GM18519 (cell line): ENCODE results near the gene REX1BD.
"Not testable (repeated sequence)": the region's sequence is repeated elsewhere in the genome, so short reads cannot be mapped to it uniquely, and the experiment has no call there.

Experiments
- ATAC-seq: cut with Tn5 transposase; IDR thresholded peaks from one replicate; pipeline ENCODE4 v1.9.1; 2021; ENCODE audit warnings: mild to moderate bottlenecking, moderate library complexity; ENCODE audit not compliant: unreplicated experiment, low FRiP score

REX1BD gene

DNA sequence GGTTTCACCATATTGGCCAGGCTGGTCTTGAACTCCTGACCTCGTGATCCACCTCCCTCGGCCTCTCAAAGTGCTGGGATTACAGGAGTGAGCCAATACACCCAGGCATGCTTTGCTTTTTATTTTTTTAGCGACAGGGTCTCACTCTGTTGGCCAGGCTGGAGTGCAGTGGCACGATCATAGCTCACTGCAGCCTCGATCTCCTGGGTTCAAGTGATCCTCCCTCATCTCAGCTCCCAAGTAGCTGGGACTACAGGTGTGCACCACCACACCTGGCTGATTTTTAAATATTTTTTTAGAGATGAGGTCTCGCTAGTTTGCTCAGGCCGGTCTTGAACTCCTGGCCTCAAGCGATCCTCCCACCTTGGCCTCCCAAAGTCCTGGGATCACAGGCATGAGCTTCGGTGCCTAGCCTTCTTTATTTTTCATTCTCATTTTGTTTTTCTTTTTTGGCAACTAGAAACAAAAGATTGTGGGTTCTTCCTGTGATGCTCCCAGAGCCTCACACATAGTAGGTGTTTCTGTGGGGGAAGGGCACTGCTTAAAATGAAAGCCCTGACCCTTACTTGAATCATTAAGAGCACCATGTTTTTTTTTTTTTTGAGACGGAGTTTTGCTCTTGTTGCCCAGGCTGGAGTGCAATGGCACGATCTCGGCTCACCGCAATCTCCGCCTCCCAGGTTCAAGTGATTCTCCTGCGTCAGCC, 12.2 kb downstream of the REX1BD start:
- not testable (repeated sequence) for ATAC-seq

DNA sequence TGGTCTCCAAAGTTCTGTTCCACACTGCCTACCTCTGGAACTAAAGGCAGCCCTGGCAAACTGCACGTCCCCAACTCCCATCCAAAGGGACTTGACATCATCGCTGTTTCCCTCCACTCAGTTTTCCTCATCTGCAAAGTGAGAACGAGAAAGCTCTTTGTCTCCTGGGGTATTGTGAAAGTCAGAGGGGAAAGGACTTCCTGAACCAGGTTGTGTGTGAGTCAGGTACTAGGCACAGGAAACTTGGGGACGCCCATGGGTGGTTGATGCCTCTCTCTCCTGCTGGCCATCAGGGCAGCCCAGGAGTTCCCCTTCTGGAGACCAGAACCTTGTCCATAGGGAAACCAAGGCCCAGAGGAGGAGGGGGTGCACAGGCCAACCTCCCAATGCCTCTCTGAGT, 13.3 kb downstream of the REX1BD start:
- ATAC-seq = no peak

GRCh38 chr19:18603255-18603957, 14.8 kb downstream of the REX1BD start:
- no peak for ATAC-seq

- no peak for ATAC-seq
Measured at GRCh38 chr19:18603958-18604819, 15.6 kb downstream of the REX1BD start.

GRCh38 chr19:18604820-18605159, 16.2 kb downstream of the REX1BD start:
- no peak for ATAC-seq

GRCh38 chr19:18605196-18605545, 16.6 kb downstream of the REX1BD start:
- no peak for ATAC-seq

- no peak for ATAC-seq
Measured at GRCh38 chr19:18605546-18606280, 17.1 kb downstream of the REX1BD start.

DNA sequence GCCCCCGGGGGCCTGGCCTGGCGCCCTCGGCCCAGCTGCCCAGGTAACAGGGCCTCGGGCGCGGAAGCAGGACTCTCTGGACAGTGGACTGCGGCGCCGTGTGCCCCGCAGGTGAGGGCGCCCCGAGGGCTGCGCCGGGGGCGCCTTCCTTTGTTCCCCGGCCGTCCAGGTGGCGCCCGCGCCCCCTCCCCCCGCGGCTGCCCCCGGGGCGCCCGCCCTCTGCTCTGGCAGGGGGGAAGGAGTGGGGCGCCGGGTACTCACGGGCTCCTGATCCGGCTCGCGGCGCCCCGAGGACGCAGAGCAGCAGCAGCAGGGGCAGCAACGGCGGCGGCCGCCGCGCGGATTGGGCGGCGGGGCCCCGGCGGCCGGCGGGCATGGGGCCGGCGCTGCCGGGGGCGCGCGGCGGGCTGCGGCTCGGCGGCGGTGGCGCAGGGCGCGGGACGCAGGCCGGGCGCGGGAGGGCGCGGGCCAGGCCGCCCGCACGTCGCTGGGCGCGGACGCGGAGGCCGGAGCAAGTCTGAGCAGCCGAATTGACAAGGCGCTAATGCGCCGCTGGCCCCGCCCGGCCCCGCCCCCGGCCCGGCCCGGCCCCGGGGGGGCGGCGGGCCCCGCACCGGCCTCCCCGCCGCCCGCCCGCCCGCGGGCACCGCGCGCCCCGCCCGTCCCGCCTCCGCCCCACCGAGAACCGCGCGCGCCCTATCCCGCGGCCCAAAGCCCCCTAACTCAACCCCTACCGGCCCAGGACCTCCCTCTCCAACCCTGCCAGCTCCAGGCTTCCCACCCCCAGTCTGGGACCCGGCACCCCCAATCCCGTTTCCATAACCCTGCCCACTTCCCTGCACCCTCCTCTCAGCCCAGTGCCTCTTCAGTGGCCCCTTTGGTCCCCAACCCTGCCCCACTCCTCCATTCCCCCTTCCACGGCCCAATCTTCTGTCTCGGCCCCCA, 18.0 kb downstream of the REX1BD start, which contains the start of gene CRLF1:
Gene CRLF1 (minus strand): TSS at position 519 of the 945 bp plus-strand sequence. CDS start 143 bp downstream, at position 376.
- ATAC-seq = no peak

DNA sequence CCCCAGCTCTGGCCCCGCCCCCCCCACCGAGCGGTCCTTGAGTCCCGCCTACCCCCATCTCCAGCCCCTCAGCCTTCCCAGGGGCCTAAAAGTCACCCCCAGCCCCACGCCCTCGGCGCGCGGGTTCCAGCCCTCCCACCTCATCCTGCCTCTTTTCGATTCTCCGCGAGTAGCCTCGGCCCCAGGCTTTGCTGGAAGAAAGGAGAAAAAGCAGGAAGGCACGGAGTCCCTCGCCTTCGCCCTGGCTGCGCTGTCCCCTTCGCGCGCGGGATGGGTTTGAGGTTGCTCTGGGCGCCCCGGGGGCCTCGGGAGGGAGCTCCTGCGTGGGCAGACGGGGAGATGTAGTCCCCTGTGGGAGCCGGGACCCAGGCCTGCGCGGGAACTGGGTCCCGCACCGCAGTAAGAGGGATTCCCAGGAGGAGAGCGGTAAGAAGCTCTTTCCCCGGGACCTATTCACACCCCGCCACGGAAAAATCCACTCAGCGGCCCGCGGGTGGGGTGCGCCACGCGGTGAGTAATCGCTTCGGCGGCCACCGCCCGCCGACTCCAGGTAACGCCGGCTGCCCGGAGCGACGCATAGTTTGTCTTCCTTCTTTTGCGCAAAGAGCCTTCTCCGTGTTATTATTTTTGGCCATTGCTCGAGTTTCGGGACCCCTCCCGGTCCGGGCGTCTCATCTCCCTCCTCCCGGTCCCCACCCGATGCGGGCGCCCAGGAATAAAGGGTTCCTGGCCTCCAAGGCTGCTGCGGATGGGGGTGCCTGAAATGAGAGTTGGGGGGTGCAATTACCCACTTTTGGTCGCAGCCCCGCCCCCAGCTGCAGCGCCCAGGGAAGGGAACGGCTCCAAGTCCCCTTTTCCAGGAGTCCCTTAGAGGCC, 18.9 kb downstream of the REX1BD start:
- no peak for ATAC-seq

GRCh38 chr19:18608102-18608804, 19.7 kb downstream of the REX1BD start:
- no peak for ATAC-seq

DNA sequence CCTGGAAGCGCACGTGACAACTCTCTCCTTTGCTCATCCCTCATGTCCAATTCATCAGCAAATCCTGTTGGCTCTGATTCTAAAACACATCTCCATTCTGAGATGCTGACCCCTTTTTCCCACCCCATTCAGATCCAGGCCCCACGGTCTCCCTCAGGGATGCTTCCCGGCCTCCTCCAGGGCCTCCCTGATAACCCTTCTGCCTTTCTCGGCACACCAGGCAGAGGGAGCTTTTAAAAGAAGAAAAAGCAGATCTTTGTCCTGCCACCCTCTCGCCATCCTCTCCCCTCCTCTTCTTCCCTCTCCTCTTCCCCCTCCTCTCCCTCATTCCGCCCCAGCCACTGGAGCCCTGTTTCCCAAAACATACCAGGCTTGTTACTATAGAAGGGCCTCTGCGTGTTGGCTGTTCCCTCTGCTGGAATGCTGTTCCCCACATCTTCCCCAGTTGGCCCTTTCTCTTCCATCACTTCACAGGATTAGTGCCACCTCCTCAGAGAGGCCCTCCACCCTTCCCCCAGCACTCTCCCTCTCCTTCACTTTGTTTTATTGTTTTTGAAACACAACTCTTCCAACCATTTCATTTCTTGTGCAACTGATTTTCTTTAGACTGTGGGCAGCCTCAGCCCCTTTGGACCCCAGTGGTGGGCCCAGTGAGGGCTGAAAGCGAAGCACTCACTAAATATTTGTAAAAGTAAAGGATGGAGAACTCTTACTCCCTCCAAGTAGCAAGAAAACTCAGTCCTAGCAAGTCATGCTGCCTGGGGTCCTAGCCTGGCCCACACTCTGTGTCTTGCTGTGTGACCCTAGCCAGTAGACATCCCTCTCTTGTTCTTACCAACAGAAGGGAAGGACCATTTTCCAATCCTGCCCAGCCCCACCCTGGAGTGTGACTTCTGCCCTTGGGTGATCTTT, 20.5 kb downstream of the REX1BD start:
- no peak for ATAC-seq

DNA sequence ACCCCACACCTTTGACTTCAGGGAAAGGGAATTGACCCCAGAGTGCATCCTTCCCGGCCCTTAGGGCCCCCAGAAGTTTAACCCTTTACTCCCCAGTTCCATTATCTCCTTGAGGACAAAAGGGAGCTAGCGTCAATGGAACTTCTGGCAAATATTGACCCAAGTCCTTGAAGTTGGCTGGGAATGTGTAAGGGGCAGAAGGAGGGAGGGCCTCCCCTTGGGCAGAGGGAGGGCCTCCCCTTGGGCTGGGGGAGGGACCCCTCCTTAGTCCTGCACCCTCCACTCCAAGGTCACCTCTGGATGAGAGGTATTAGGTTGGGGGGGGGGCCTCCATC, 21.1 kb downstream of the REX1BD start:
- no peak for ATAC-seq

DNA sequence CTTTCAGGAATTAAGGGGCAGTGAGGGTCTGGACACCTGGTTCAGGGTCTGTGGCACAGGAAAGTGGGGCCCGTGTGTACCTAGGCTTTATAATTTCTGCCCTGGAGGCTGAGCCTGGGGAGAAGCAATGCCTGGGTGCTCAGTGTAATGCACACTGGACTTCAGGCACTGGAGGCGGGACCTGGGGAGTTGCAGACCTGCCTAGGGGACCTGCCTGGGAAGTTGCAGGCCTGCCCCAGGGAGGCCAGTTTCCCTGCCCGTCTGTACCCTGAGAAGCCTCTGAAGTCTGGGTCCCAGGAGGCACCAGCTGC, 21.6 kb downstream of the REX1BD start:
- no peak for ATAC-seq

DNA sequence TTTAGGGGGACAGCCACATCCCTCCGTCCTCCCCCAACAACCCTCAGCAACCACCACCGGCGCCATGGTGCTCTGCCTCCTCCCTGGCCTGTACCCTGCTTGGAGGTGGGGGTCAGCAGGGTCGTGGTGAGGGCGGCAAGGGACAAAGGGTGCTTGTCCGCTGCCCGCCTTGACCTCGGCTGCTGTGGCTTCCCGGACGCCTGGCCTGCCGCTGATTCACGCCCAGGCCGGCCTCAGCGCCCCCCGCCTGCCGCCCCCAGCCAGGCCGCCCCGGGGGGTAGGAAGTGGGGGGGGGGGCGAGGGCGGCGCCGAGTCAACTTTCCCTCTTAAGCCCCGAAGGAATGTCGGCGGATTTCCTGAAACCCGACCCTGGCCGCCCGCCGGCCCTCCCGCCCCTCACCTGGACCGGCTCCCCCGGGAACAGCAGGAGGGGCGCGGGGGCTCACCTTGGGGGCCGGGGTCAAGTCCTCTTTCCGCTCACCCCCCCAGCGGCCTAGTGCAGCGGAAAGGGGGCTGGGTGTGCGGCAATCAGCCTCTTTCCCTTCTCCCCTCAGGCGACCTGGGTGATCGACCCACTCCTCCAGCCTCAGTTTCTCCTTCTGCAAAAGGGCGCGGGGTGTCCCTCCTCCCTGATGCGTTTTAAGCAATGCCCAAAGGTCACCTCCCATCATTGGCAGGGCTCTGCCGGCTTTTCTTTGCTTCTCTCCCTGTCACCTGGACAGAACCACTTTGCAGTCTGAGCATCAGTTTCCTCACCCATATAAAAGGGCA, 22.1 kb downstream of the REX1BD start:
- ATAC-seq = no peak

GRCh38 chr19:18611327-18612050, 22.9 kb downstream of the REX1BD start:
- ATAC-seq = no peak
